HL-60 (cell line): ENCODE measurements around the gene SLAIN2.

Experiments used
- DNase-seq, 2 experiments: peaks; one replicate each; pipeline ENCODE4 v3.0.0-alpha.2; 2010 to 2020; ENCODE audit warnings: low read depth in 1 of 2, low spot score in 1 of 2
- H3K27ac ChIP-seq: fragments of 250-450 bp; sonication (Bioruptor Pico); replicated peaks from 2 replicates; pipeline ENCODE4 v1.5.1; 2020; ENCODE audit warnings: mild to moderate bottlenecking, moderate library complexity
- H3K27me3 ChIP-seq: fragments of 250-450 bp; sonication (Bioruptor Pico); 2 replicates; pipeline ENCODE4 v1.5.1; 2021; ENCODE audit warnings: mild to moderate bottlenecking, moderate library complexity; ENCODE audit not compliant: insufficient read depth, poor library complexity, severe bottlenecking
- H3K4me3 ChIP-seq: replicated peaks from 2 replicates; pipeline ENCODE4 v1.5.1; 2011; ENCODE audit warnings: mild to moderate bottlenecking, control low read depth, low read length; ENCODE audit not compliant: insufficient read depth
- CTCF ChIP-seq: IDR thresholded peaks from one replicate; pipeline ENCODE4 v1.5.1; 2011; ENCODE audit warnings: low read length, control low read depth, inconsistent platforms; ENCODE audit not compliant: insufficient read depth
- GABPA ChIP-seq: IDR thresholded peaks from 2 replicates; pipeline ENCODE4 v1.6.1; 2012; ENCODE audit warnings: low read depth
- POLR2AphosphoS5 ChIP-seq: IDR thresholded peaks from 2 replicates; pipeline ENCODE4 v1.6.1; 2012; ENCODE audit warnings: low read depth
- REST ChIP-seq: IDR thresholded peaks from 2 replicates; pipeline ENCODE4 v1.6.1; 2012; ENCODE audit warnings: low read depth; ENCODE audit not compliant: insufficient replicate concordance
- SPI1 ChIP-seq: IDR thresholded peaks from 2 replicates; pipeline ENCODE4 v1.6.1; 2012; ENCODE audit warnings: low read depth, mild to moderate bottlenecking, borderline replicate concordance

SLAIN2 gene

GRCh38 chr4:48305508-48305907, 35.8 kb upstream of the SLAIN2 start:
- Histone ChIP-seq H3K4me3 (no peak overlapping the region), H3K27me3 (no peaks in the 10 kb centered on the region), H3K27ac (no peak overlapping the region)
- no peak for DNase-seq
- TF ChIP-seq POLR2AphosphoS5 (no peak), CTCF (no peak), REST (no peak), SPI1 (no peak), GABPA (no peak)

- TF ChIP-seq GABPA: no peak
- TF ChIP-seq SPI1: no peak
- TF ChIP-seq CTCF: no peak
- TF ChIP-seq POLR2AphosphoS5: no peak
- no peak for TF ChIP-seq REST
- no peak overlapping the region for H3K27ac ChIP-seq
- H3K27me3 ChIP-seq: no peaks in the 10 kb centered on the region
- DNase-seq: no peak
- H3K4me3 ChIP-seq: no peak overlapping the region
Observed at GRCh38 chr4:48307528-48307927, 33.8 kb upstream of the SLAIN2 start.

GRCh38 chr4:48308901-48309300, 32.4 kb upstream of the SLAIN2 start:
- H3K27me3 ChIP-seq: no peaks in the 10 kb centered on the region
- no peak overlapping the region for H3K27ac ChIP-seq
- no peak for DNase-seq
- H3K4me3 ChIP-seq: no peak overlapping the region
- TF ChIP-seq GABPA (no peak), SPI1 (no peak), REST (no peak), CTCF (no peak), POLR2AphosphoS5 (no peak)
